ENCODE measurements around the gene TBCK.

DNA sequence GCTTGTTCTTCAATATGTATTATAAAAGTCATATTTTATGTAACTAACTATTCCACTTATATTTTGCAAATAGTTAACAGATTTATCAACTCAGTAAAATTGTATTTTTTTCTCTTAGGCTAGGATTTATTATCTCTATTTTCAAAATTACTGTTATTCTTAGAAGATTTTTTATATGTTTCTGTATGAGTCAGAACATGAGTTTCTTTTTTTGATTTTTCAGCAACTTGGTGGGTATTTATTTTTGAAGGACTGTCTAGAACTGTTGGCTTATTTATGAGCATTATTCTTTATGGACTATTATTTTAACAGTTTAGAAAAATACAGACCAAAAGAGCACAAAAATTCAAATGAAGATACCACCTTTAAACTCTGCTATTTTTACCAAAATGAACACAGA lies 7.1 kb upstream of the TBCK start:
- TF ChIP-seq, protein P1, sequence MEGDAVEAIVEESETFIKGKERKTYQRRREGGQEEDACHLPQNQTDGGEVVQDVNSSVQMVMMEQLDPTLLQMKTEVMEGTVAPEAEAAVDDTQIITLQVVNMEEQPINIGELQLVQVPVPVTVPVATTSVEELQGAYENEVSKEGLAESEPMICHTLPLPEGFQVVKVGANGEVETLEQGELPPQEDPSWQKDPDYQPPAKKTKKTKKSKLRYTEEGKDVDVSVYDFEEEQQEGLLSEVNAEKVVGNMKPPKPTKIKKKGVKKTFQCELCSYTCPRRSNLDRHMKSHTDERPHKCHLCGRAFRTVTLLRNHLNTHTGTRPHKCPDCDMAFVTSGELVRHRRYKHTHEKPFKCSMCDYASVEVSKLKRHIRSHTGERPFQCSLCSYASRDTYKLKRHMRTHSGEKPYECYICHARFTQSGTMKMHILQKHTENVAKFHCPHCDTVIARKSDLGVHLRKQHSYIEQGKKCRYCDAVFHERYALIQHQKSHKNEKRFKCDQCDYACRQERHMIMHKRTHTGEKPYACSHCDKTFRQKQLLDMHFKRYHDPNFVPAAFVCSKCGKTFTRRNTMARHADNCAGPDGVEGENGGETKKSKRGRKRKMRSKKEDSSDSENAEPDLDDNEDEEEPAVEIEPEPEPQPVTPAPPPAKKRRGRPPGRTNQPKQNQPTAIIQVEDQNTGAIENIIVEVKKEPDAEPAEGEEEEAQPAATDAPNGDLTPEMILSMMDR (IDR thresholded peaks at IDR 0.05; ENCODE audit: extremely low read depth in 1 of 2, insufficient read depth in 1 of 2, low read depth in 1 of 2, low read length in 2 of 2), result no peak
- TF ChIP-seq GATA2 (IDR thresholded peaks at IDR 0.05; ENCODE audit: insufficient read depth, insufficient read length, low read depth, low read length) (no peak), EZH2 (IDR thresholded peaks at IDR 0.05; ENCODE audit: borderline replicate concordance, low read depth, low read length, severe bottlenecking) (no peak)
